ENCODE measurements around the gene MT3.

DNA sequence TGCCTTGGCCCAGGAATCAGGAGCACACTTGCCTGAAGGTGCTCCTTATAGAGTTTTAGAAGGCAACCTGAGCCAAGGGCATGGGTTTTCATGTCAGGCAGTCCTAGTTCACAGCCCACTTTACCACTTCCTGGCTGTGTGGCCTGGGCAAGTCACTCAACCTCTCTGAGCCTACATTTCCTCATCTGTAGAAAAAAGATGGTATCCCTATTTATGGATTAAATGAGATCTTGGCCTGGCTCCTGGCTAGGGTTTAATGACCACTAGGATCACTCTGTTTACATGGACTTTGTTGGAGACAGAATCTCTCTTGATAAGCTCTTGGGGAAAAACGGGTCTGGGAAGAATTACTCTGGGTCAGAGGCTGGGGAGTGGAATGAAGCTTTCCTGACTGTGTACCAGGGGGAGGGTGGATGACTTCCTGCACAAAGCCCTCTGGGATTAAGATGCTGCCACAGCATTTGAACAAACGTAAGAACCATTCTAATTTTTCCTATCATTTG is 21.3 kb downstream of the MT3 start:
- TF ChIP-seq YY1 (IDR thresholded peaks at IDR 0.05; ENCODE audit: insufficient read depth, insufficient read length) (no peak), ZNF274 (IDR thresholded peaks at IDR 0.05; ENCODE audit: low read depth, low read length) (no peak), SUZ12 (IDR thresholded peaks at IDR 0.05; ENCODE audit: extremely low read depth, insufficient read depth, insufficient read length) (no peak)

All from NT2/D1 (cell line).